GM12865 (cell line): ENCODE data around the gene TAP2.

Experiments
- DNase-seq: peaks from one replicate; pipeline ENCODE4 v3.0.0; 2010; ENCODE audit warnings: low read depth
- H3K4me3 ChIP-seq: 2 replicates; pipeline ENCODE4 v1.5.1; 2011; ENCODE audit warnings: mild to moderate bottlenecking, low read depth, low read length, control low read depth
- TF ChIP-seq, protein P1 (sequence below): IDR thresholded peaks from 2 replicates; pipeline ENCODE4 v1.5.1; 2011; ENCODE audit warnings: low read length, control low read depth, low read depth, inconsistent platforms; ENCODE audit not compliant: insufficient read depth; ENCODE audit errors: missing control alignments

TAP2 gene

DNA sequence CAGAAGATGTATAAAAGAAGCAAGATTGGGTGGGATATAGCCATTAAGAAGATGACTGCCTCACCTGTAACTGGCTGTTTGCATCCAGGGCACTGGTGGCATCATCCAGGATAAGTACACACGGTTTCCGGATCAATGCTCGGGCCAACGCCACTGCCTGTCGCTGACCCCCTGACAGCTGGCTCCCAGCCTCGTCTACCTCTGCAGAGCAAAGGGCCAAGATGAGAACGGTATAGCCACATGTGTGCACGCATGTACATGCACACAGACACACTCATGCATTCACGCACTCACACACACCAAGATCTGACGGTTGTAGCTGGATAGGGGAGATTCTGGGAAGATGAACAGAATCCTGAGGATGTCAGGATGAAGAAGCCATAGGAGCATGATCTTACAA lies 8.5 kb upstream of the TAP2 start:
- TF ChIP-seq, protein P1, sequence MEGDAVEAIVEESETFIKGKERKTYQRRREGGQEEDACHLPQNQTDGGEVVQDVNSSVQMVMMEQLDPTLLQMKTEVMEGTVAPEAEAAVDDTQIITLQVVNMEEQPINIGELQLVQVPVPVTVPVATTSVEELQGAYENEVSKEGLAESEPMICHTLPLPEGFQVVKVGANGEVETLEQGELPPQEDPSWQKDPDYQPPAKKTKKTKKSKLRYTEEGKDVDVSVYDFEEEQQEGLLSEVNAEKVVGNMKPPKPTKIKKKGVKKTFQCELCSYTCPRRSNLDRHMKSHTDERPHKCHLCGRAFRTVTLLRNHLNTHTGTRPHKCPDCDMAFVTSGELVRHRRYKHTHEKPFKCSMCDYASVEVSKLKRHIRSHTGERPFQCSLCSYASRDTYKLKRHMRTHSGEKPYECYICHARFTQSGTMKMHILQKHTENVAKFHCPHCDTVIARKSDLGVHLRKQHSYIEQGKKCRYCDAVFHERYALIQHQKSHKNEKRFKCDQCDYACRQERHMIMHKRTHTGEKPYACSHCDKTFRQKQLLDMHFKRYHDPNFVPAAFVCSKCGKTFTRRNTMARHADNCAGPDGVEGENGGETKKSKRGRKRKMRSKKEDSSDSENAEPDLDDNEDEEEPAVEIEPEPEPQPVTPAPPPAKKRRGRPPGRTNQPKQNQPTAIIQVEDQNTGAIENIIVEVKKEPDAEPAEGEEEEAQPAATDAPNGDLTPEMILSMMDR: no peak
- DNase-seq: no peak
- 0 out of 2 replicates have a peak overlapping the region, but pooled peaks have one; percentile 96 for H3K4me3 ChIP-seq

DNA sequence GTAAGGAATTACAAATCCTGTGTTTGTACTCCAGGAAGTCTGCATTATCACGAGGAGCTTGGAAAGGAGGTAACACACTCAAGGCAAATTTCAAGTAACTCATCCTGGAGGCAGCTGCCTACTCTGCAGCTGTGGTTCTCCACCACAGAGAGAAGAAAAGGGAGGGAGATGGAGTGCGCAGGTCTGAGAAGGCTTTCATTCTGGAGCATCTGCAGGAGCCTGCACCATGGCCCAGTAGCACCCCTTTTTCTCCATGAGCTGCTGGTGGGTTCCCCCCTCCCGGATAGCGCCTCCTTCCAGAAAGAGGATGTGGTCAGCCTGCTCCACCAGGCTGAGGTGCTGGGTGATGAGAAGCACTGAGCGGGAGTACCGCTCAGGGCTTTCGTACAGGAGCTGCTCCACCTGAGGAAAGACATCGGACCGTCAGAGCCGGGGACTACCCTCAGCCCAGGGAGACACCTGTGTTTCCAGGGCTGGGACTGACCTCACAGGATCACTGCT lies 6.9 kb upstream of the TAP2 start:
- DNase-seq: peak; percentile 75
- peak overlapping the region; percentile 96 for H3K4me3 ChIP-seq
- TF ChIP-seq, protein P1: no peak

DNA sequence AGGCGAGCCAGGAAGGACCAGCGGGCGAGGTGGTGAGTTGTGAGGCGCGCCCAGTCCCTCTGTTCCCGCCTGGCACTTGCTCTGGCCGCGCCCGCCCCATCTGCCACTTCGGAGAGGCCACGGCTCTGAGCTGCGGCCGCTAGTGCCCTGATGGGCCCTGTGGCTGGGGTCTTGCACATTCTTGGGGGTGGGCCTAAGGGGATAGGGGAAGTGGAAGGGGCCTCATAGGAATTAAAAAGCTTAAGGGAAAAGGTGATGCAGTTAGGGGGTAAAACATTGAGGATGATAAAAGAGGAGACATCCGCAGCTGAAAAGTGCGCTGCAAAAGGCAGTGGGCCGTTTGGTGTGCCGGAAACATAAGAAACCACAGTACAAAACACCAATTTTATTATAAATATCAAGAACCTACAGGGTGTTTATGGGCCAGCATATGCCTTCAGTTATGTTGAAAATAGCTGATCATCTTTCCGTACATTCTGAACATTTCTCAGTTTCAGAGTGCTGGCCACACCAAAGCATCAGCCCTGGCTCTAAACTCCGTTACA lies 6.4 kb upstream of the TAP2 start:
- DNase-seq: no peak
- TF ChIP-seq, protein P1: no peak
- H3K4me3 ChIP-seq: peak overlapping the region; percentile 96

DNA sequence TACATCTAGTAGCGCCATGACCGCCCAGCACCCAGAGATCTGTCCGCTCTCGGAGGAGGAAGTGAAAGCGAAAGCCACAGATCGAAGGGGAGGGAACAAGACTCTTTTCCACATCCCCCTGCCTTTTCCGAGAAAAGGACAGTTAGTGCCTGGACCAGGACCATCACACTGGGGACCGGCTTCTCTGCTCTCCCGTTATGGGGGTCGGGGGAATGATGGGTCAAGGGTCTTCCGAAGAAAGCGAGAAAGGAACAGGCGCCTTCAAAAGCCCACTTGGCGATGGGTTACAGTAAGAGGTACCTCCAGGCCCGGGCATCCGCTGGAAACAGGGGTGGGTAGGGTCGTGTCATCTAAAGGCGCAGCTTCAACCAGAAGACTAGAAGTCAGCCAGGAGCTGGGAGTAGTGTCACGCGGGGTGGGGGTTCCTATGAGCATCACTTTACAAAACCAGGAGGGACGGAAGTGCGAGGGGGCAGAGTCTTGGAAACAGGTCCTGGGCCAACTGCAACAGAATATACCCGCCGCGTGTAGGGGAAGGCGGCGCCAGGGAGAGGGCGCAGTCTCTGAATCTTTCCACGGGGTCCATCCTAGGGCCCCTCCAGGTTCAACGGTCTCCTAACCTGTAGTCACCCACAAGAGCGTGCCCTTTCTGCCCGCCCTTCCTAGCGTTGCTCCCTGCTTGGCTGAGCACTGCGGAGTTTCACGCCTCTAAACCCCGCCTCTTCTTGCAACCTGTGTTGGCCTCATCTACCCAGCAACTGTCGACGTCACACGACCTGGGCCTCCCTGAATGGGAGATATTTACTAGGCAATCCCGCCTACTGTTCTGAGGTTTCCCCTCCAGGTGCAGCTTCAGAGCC lies 5.7 kb upstream of the TAP2 start, which contains the start of gene PSMB8:
TSS of gene PSMB8 (minus strand) at position 69 of the 860 bp plus-strand sequence. CDS start at position 18, 51 bp downstream.
- TF ChIP-seq, protein P1: no peak
- peak; percentile 98 for DNase-seq
- peak within 1 kb of the TSS; percentile 96 for H3K4me3 ChIP-seq

DNA sequence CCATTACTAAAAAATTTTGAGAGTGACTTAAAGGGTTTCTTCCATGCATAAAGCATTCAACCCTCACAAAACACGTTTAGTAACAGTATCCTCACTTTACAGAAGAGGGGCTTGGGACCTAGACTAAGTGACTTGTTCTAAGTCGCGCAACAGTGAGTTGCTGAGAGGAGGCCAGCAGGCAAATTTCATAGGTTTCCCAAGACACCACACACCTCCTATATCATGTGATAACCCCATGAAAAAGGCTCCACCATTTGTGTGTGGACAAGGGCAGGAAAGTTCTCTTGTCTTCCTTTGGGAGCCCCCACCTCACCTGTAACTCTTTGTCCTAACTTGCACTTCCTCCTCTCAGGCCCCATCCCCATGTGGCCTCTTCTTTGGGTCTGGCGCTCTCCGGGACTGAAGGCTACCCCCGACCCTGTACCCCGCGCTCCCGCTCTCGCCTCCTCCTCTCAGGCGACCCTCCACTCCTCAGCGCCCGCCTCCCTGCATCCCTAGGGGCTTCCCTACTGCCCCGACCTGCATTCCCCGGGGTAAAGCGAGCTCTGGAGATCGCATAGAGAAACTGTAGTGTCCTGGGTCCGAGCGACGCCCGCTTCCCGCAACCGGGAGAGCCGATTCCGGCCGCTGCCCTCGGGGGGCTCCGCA lies 4.9 kb upstream of the TAP2 start:
- peak overlapping the region; percentile 96 for H3K4me3 ChIP-seq
- peak; percentile 47 for DNase-seq
- TF ChIP-seq, protein P1: no peak

DNA sequence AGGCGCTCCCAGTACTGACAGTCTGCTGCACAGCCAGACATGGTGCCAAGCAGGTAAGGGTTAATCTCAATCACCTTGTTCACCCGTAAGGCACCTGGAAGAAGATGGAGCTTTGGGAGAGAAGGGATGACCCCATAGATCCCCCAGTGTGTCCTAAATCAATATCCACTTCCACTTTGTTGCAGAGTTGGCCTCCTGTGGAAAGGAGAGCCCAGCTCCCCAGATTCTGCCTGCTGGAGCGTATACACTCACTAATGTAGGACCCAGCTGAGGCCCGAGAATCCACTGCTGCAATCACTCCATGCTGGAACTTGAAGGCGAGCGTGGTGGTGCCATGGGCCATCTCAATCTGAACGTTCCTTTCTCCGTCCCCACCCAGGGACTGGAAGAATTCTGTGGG lies 4.2 kb upstream of the TAP2 start:
- peak overlapping the region; percentile 96 for H3K4me3 ChIP-seq
- TF ChIP-seq, protein P1: no peak
- DNase-seq: no peak
